GM11168 (cell line): ENCODE measurements around the gene LPP.
"Not testable (repeated sequence)": the region's sequence is repeated elsewhere in the genome, so short reads cannot be mapped to it uniquely, and the experiment has no call there.

Source experiments
- in situ Hi-C: fragments of 300-500 bp; cut with MboI; formaldehyde crosslinking; loops from one replicate; pipeline ENCODE4 v1.12.0; 2022; ENCODE audit warnings: low sequenced_read_pairs; ENCODE audit not compliant: unreplicated experiment

The LPP gene

DNA sequence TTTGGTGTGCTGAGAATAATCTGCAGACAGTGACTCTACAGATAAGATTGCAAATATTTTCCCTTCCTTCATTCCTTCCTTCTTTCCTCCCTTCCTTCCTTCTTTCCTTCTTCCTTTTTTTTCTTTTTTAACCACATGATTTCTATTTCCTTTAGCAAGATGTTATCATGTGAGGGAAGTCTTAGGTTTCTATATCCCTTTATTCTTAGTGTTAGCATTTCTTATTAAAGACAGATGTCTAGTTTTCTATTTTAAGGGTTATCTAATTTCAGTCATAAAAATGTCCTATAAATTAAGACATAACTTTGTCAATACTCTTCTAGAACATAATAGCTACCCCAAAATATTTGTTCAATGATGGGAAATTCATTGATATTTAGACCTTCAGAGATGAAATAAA, 470.9 kb downstream of the LPP start:
- in situ Hi-C loops, result no loop called here

DNA sequence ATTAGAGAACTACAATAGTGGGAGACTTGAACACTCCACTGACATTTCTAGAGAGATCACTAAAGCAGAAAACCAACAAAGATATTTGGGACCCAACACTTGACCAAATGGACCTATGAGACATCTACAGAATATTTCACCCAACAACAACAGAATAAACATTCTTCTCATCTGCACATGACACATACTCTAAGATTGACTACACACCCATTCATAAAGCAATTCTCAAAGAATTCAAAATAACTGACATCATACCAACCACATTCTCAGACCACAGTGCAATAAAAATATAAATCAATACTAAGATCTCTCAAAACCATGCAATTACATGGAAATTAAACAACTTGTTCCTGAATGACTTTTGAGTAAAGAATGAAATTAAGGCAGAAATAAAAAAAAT, 473.7 kb downstream of the LPP start:
- in situ Hi-C loops, result no loop called here

DNA sequence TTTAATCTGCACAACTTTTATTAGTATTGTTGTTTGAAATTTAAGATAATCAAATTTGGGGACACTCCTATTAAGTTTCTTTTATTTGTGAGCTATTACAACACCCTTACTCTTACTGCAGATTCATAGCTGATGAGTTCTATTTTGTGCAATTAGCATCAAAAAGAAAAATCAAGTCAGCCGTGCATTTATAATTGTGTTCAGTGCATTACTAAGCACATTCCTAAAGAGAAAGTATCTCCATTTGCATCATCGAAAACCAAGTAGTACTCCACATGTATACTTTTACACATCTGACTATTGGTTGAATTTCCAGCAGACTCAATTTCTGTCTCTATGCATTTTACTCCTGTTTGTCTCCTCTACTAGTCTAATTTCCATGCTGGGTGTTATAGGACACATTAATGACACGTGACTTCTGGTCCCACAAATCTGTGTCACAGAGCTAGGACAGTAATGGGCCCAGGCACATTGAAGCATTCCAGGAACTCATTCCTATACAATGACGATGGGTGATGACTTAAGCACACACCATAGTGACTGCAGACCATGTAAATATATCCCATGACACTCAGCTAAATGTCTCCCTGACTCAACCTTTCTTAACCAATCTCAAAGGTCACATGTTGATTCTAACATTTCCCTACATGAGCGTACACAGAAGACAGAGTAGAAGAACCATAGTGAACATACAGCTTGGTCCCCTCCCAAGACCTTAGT, 477.5 kb downstream of the LPP start:
- in situ Hi-C loops, result no loop called here

DNA sequence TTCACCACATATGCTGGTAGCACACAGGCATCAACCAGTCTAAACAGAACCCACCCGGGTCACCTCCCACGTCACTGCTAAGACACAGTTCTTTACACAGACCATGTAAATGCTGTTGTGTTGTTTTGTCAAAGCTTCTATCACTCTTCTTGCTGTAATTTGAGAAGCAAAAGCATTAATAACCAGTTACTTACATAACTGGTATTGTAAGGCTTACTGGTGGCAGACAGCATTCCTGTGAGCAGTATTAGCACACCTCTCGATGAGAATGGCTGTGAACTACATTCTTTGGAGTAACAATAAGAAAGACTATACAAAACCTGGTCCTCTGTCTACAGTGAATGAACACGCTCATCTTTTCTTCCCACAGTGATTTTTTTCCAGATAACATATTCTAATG, 479.2 kb downstream of the LPP start:
- in situ Hi-C loops, result no loop called here

DNA sequence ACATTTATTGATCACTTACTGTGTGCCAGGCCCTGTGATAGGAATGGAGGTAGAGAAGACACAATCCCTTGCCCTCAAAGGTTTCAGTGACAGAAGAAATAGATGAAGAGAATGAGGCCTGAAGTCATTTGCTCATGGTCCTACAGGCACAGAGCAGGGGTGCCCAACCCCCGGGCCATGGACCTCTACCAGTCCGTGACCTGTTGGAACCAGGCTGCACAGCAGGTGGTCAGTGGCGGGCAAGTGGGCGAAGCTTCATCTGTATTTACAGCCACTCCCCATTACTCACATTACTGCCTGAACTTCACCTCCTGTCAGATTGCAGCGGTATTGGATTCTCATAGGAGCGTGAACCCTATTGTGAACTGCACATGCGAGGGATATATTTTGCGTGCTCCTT, 480.3 kb downstream of the LPP start:
- in situ Hi-C loops, result no loop called here

DNA sequence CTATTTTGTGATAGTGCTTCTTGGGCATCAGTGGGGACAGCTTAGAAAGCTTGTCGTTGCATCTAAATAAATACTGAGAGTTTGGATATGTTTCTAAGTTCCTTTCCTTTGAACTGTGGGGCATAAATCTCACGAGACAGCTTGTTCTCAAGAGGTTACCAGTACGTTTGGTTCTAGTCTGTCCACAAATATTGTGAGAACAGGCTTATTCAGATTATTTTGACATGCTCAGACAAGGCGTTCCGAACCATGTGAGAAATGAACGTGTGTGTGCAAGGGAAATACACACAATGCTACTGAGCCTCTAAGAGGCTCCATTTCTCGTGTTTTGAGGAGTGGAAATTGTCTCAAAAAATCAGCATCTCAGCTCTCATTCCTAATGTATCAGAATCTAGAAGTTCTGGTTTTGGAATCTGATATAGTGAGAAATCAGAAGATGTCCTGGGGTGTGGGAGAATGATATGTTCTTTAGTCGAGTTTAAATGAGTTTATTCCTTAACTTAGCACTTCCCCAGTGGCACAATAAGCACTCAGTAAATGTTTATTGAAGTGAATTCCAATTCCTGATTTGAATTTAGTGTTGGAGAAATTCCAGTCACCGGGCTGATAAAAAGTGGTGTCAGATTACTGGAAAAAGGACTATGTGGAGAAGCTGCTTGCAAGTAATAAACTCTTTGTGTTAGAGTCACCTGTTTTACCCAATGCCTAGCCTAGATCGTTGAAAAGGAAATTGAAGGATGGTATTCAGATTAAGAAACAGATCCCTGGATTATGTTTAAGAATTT, 481.5 kb downstream of the LPP start:
- in situ Hi-C loops, result no loop called here

DNA sequence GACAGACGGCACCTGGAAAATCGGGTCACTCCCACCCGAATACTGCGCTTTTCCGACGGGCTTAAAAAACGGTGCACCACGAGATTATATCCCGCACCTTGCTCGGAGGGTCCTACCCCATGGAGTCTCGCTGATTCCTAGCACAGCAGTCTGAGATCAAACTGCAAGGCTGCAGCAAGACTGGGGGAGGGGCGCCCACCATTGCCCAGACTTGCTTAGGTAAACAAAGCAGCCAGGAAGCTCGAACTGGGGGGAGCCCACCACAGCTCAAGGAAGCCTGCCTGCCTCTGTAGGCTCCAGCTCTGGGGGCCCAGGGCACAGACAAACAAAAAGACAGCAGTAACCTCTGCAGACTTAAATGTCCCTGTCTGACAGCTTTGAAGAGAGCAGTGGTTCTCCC, 482.3 kb downstream of the LPP start:
- in situ Hi-C loops, result not testable (repeated sequence)

DNA sequence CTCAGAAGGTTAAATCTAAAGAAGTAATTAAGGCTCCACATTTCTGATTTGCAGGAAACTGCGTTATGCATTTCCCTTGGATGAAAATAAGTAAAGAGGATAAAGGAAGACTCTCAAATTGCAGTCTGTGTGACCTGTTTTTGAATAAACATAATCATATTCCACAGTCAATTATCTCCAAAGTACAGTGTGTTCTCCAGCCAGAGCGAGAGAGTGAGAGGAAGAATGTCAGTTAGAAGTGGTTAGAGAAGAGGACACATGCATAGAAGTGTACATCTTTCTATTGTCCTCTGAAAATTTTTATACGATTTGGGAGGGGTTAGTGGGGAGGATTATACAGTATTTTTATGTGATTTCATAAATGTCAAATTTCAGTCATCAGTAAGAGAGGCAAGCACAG, 487.1 kb downstream of the LPP start:
- in situ Hi-C loops, result no loop called here

DNA sequence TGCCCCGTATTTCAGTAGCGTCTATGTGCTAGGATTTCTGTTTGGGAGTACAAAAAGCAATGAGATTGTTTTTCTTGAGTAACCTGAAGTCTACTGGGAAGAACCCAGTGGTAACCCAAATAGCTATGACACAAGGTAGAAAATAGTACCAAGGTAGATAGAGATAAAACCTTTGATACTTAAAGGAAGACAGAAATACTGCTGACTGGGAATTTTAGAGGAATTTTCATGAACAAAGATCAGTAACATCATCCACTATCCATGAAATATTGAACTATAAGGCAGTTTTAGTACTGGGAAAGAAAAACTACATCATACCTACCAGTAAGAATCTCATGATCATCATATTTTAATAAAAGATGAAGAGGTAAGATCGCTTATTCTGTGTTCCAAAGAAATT, 489.8 kb downstream of the LPP start:
- in situ Hi-C loops, result no loop called here

DNA sequence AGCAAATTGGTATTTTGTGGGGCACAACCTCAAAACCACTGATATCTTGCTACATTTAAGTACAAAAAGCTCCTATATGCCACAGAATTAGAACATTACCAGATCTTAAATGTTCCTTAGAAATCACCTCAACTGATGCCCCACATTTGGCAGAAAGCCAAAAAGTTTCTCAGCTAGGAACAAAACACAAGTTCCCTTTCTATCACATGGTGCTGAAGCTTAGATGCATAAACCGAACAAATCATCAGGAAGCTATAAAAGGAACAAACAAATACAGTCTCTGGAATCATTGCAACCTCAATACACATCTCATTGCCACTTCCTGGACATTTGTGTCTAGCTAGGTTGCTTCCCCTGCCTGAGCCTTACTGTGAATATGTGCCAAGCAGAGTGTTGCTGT, 492.6 kb downstream of the LPP start:
- in situ Hi-C loops, result no loop called here

DNA sequence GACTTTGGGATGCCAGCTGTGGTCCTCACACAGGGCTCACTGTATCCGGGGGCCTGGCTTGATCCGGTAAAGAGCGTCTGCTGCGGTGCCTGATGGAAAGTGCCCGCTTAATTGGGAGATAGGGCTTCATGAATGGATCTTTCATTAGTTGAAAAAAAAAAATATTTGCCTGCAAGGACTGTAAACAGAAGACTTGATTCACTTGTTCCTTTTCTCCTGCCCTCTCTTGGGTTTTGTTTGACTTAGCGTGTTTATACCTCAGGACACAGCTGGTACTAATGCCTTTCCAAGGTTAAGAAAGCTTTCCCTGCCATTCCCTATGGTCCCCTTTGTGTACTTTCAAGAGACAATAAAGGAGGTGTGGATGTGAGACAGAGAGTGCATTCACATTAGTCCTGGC, 493.3 kb downstream of the LPP start:
- in situ Hi-C loops, result no loop called here

DNA sequence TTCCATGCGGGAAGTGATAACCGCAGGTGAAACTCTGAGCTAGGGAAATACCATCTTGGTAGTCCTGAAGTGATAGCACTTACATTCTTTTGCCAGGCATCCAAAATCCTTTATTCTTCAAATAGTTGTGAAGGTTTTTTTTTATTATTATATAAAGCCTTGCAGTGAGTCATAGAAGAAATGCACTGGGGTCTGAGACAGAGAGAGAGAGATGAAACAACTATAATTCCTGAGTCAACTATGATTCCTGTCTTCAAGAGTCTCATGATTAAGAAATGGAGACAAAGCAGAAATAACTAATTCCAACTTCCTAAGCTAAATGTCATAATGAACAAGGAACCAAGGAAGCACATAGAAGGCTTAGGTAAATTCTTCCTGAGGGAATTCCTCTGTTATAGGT, 495.6 kb downstream of the LPP start:
- in situ Hi-C loops, result no loop called here

DNA sequence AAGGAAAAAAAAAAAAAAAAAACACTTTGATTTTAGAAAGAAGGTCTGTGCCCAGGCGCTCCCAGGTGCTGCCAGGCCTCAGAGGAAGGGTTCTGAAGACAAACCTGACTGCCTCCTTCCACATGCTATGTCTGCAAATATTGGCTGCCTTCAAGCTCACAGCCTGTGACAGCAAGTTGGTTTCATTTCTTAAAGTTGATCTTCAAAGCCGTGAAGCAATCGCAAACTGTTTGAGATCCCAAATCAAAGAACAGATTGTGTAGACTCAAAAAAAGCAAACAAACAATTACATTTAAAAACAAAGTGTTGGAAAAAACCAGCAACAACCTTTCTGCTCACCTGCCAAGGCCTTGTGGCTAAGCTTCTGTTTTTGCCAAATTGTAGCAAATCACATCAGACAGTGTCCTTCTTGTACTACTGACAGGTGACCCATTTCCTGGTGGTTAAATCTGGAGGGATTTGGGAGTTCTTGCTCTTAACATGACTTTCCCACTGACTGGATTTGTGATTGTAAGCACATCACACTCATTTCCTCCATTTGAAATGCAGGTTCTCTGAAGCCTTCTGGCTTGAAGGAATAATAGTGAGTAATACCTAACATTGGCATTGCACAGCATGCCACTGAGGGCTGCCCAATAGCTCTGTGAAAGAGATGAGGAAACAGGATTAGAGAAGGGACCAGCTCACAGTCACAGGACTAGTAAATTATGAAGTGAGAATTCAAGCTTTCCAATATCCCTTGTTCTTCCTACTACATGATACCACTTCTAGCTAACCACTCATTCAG, 502.4 kb downstream of the LPP start:
- in situ Hi-C loops, result no loop called here

DNA sequence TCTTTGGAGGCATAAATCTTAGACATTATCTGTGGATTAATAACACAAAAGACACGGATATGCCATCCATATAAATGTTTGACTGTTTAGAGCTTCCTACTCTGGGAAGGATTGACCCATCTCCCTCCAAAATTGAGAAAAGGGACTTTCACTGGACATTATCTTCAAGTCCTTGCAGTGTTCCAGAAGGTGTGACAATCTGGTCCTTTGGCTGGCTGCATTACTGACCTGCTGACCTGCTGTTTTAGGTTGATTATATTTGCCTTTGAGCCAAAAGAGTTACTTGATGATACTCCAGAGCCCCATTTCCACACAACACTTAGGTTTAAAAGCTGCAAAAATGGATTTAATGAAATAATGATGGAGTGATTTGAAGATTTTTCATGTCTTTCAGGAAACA, 504.6 kb downstream of the LPP start:
- in situ Hi-C loops, result no loop called here

DNA sequence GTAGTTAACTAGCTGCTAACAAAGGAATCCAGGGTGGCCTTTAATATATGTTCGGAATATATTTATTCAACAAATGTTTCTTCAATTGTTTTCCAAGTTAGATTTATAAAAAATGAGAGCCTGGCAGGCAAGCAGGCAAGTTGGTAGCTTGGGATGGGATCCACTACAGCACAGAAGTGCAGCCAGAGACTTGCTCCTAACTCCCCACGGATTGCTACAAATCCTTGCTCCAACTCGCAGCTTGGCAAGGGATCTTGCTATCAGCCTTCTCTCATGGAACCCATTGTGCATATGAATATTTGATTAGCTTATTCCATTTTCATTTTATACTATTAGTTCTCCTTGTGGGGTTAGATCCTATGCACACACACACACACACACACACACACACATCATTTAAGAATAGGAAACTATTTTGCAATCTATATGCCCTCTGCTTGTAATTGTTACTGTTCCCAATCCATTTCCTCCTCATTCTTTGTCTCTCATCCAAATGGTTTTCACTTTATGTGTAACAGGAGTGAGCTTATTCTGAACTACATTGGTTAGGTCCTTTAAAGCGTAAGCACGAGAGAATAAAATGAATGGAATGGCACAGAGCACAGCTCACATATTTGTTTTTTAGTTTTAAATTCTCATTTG, 505.6 kb downstream of the LPP start:
- in situ Hi-C loops, result no loop called here

DNA sequence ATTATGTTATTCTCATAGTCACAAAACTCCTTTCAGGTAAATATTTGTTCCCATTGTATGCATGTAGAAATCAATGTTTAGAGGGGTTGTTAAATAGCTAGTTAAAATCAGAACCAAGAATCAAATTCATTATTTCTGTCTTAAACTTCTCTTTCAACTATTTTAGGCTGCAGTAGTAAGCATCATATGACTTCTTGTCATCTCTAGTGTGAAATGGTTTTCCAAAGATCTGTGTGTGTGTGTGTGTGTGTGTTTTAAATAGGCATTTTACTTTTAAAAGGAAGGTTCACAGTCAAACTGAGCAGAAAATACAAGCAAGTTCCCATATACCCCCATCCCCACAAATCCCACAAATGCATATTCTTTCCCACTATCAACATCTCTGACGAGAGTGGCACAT, 506.5 kb downstream of the LPP start:
- in situ Hi-C loops, result no loop called here

DNA sequence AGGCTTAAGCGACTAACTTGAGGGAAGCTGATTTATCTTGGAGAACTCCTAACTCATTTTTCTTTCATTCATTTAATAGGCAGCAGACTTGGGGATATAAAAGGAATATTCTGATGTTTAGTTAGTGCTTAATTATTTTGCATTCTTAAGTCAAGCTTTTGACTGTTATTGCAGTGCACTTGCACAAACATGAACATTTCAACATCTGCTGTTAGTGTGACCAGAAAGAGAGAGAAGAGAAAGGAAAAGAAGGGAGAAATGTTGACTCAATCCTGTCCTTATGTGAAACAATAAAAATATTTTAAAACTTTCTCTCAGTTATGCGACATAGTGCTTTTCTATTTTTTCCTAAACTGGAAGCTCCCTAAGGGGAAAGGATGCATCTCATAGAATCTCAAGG, 507.8 kb downstream of the LPP start:
- in situ Hi-C loops, result no loop called here

DNA sequence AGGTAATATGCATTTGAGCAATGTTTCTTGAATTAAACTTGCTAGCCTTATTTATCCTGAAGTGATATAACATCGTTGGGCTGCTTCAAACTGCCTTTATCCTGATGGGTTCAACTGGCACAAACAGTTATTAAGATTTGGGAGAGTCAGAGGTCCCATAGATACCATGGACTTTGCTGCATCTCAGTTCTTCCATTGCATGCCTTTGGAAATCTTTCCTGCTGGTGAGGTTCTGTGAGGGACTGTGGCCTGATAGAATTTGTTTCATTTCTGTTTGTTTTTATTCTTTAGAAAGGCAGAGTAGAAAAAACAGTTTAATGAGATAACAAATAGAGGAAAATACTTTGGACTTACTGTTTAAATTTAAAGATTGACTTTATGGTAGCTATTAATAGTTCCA, 508.3 kb downstream of the LPP start:
- in situ Hi-C loops, result no loop called here

DNA sequence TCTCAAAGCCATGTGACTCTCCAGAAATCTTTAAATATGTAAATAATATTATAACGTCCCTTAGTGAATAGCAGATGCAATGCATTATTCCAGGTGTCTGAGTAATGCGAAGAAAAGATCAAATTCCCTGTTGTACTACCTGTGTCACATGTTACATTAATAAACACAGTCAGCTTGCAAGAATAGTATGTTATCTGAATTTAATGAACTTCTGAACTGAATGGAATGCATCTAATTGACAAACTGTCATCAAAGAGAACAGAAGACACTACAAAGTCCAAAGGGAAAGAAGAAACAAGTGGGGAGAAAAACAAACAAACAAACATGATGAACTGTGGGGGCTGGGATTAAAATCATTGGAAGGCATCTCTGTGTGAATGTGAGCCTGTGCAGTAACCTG, 508.8 kb downstream of the LPP start:
- in situ Hi-C loops, result no loop called here

DNA sequence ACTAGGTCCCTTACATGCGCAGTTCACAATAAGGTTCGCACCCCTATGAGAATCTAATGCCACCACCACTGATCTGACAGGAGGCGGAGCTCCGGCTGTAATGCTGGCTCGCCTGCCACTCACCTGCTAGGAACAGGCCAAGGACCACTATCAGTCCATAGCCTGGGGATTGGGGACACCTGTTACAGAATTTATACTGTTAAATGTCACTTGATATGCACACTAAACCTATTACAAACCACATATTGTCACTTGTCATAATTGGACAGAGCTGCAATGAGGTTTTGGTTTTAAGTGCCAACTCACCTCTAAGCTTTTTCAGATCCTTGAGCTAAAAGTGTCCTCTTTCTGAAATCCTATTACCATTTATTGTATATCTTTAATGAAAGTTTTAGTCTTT, 509.9 kb downstream of the LPP start:
- in situ Hi-C loops, result no loop called here

DNA sequence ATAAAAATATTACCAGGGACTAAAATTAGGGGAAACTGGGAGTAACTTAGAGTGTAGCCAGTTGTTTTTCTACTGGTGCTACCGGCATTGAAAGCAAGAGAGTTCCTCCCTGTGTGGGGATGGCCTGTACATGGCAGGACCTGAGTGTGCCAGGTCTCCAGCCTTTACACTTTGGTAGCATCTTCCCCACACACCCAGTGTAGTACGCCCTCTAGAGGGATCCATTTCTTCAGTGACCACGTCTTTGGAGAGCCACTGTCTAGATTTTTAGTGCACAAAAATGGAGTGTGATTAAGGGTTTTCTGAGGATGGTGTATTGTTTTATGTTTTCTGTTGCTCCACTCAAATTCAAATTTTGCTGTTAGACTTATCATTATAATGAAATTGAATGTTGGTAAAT, 510.8 kb downstream of the LPP start:
- in situ Hi-C loops, result no loop called here
